SK-N-SH treated with all-trans-retinoic acid at 6 μM for 48 hours (cell line): ENCODE measurements around the gene SYT7.
"Not testable (repeated sequence)": the region's sequence is repeated elsewhere in the genome, so short reads cannot be mapped to it uniquely, and the experiment has no call there.

Source experiments
- ATAC-seq: fragments of 200-7000 bp; cut with Tn5 transposase; 3 replicates; pipeline ENCODE4 v1.9.1; 2020; ENCODE audit warnings: mild to moderate bottlenecking, moderate library complexity
- ARNTL ChIP-seq: fragments of 450-650 bp; formaldehyde crosslinking; IDR thresholded peaks from 2 replicates; pipeline ENCODE4 v1.5.0; 2020; ENCODE audit warnings: low read depth, mild to moderate bottlenecking, moderate library complexity, borderline replicate concordance
- CSDC2 ChIP-seq: fragments of 250-450 bp; sonication (Bioruptor Pico); IDR thresholded peaks from 2 replicates; pipeline ENCODE4 v1.5.0; 2020; ENCODE audit warnings: mild to moderate bottlenecking, moderate library complexity
- ESRRG ChIP-seq: fragments of 250-450 bp; sonication (Bioruptor Pico); IDR thresholded peaks from 2 replicates; pipeline ENCODE4 v1.6.1; 2021; ENCODE audit warnings: mild to moderate bottlenecking
- ISL1 ChIP-seq: fragments of 250-450 bp; sonication (Bioruptor Pico); IDR thresholded peaks from 2 replicates; pipeline ENCODE4 v2.1.2; 2022; ENCODE audit warnings: mild to moderate bottlenecking, moderate library complexity
- OSR1 ChIP-seq: fragments of 250-450 bp; sonication (Bioruptor Pico); IDR thresholded peaks from 2 replicates; pipeline ENCODE4 v1.8.0; 2022; ENCODE audit warnings: moderate library complexity, mild to moderate bottlenecking, inconsistent platforms
- PPARA ChIP-seq: fragments of 250-450 bp; sonication (Bioruptor Pico); IDR thresholded peaks from 2 replicates; pipeline ENCODE4 v1.5.0; 2020; ENCODE audit warnings: mild to moderate bottlenecking, borderline replicate concordance
- SNAI2 ChIP-seq: fragments of 250-450 bp; sonication (Bioruptor Pico); IDR thresholded peaks from 2 replicates; pipeline ENCODE4 v1.5.0; 2020; ENCODE audit warnings: mild to moderate bottlenecking, moderate library complexity
- TCF4 ChIP-seq: fragments of 250-450 bp; sonication (Bioruptor Pico); IDR thresholded peaks from 2 replicates; pipeline ENCODE4 v1.8.0; 2021; ENCODE audit warnings: mild to moderate bottlenecking, moderate library complexity, borderline replicate concordance
- TOX ChIP-seq: fragments of 250-450 bp; sonication (Bioruptor Pico); IDR thresholded peaks from 2 replicates; pipeline ENCODE4 v1.8.0; 2021; ENCODE audit warnings: mild to moderate bottlenecking, moderate library complexity, borderline replicate concordance
- ZC3H10 ChIP-seq: fragments of 250-450 bp; sonication (Bioruptor Pico); IDR thresholded peaks from 2 replicates; pipeline ENCODE4 v1.5.1; 2021; ENCODE audit warnings: mild to moderate bottlenecking, moderate library complexity
- ZFP3 ChIP-seq: fragments of 250-450 bp; sonication (Bioruptor Pico); IDR thresholded peaks from 2 replicates; pipeline ENCODE4 v1.5.0; 2020; ENCODE audit warnings: mild to moderate bottlenecking, moderate library complexity
- ZFP30 ChIP-seq: fragments of 450-650 bp; formaldehyde crosslinking; IDR thresholded peaks from 2 replicates; pipeline ENCODE4 v1.5.0; 2022; ENCODE audit warnings: mild to moderate bottlenecking, moderate library complexity
- ZNF565 ChIP-seq: fragments of 450-650 bp; formaldehyde crosslinking; conservative IDR thresholded peaks from 2 replicates; pipeline ENCODE4 v1.5.0; 2020; ENCODE audit warnings: low read depth, mild to moderate bottlenecking, moderate library complexity
- ZNF70 ChIP-seq: fragments of 450-650 bp; formaldehyde crosslinking; IDR thresholded peaks from 2 replicates; pipeline ENCODE4 v1.5.0; 2020; ENCODE audit warnings: mild to moderate bottlenecking, moderate library complexity
- ZNF8 ChIP-seq: fragments of 450-650 bp; formaldehyde crosslinking; IDR thresholded peaks from 2 replicates; pipeline ENCODE4 v1.5.0; 2020; ENCODE audit warnings: mild to moderate bottlenecking, moderate library complexity
- TF ChIP-seq, protein P1 (sequence below): fragments of 250-450 bp; sonication (Bioruptor Pico); IDR thresholded peaks from 2 replicates; pipeline ENCODE4 v1.8.0; 2020; ENCODE audit warnings: mild to moderate bottlenecking, moderate library complexity, borderline replicate concordance
- TF ChIP-seq, protein P2 (sequence below): fragments of 250-450 bp; sonication (Bioruptor Pico); IDR thresholded peaks from 2 replicates; pipeline ENCODE4 v1.5.1; 2021; ENCODE audit warnings: mild to moderate bottlenecking, moderate library complexity
- TF ChIP-seq, protein P3 (sequence below): fragments of 250-450 bp; sonication (Bioruptor Pico); IDR thresholded peaks from 2 replicates; pipeline ENCODE4 v1.5.0; 2020; ENCODE audit warnings: mild to moderate bottlenecking, moderate library complexity
- TF ChIP-seq, protein P4 (sequence below): fragments of 250-450 bp; sonication (Bioruptor Pico); IDR thresholded peaks from 2 replicates; pipeline ENCODE4 v1.5.1; 2020; ENCODE audit warnings: low read depth, mild to moderate bottlenecking, moderate library complexity

The SYT7 gene

DNA sequence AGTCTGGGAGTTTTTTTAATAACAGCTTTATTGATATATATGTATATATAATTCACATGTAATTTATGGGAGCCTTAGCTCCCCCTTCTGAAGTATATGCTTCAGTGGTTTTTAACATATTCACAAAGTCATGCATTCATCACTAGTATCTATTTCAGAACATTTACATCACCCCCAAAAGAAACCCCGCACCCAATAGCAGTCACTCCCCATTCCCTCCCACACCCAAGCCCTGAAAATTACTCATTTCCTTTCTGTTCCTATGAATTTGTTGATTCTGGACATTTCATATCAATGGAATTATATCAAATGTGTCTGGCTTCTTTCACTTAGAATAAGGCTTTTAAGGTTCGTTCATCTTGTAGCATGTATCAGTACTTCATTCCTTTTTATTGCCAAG lies 35.6 kb upstream of the SYT7 start:
- TF ChIP-seq CSDC2 (CRISPR knock-in tag), result no peak
- no peak for TF ChIP-seq ZNF70 (CRISPR knock-in tag)
- TF ChIP-seq ZFP30 (CRISPR knock-in tag), result no peak
- no peak for TF ChIP-seq ZNF8 (CRISPR knock-in tag)
- TF ChIP-seq, protein P1, sequence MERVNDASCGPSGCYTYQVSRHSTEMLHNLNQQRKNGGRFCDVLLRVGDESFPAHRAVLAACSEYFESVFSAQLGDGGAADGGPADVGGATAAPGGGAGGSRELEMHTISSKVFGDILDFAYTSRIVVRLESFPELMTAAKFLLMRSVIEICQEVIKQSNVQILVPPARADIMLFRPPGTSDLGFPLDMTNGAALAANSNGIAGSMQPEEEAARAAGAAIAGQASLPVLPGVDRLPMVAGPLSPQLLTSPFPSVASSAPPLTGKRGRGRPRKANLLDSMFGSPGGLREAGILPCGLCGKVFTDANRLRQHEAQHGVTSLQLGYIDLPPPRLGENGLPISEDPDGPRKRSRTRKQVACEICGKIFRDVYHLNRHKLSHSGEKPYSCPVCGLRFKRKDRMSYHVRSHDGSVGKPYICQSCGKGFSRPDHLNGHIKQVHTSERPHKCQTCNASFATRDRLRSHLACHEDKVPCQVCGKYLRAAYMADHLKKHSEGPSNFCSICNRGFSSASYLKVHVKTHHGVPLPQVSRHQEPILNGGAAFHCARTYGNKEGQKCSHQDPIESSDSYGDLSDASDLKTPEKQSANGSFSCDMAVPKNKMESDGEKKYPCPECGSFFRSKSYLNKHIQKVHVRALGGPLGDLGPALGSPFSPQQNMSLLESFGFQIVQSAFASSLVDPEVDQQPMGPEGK (CRISPR knock-in tag), result no peak
- no peak for TF ChIP-seq TOX (CRISPR knock-in tag)
- no peak for TF ChIP-seq OSR1 (CRISPR knock-in tag)
- TF ChIP-seq, protein P2, sequence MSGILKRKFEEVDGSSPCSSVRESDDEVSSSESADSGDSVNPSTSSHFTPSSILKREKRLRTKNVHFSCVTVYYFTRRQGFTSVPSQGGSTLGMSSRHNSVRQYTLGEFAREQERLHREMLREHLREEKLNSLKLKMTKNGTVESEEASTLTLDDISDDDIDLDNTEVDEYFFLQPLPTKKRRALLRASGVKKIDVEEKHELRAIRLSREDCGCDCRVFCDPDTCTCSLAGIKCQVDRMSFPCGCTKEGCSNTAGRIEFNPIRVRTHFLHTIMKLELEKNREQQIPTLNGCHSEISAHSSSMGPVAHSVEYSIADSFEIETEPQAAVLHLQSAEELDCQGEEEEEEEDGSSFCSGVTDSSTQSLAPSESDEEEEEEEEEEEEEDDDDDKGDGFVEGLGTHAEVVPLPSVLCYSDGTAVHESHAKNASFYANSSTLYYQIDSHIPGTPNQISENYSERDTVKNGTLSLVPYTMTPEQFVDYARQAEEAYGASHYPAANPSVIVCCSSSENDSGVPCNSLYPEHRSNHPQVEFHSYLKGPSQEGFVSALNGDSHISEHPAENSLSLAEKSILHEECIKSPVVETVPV (CRISPR knock-in tag), result no peak
- no peak for TF ChIP-seq ISL1 (CRISPR knock-in tag)
- TF ChIP-seq ARNTL (CRISPR knock-in tag), result no peak
- TF ChIP-seq ZFP3 (CRISPR knock-in tag), result no peak
- no peak for TF ChIP-seq ZC3H10 (CRISPR knock-in tag)
- no peak for TF ChIP-seq PPARA (CRISPR knock-in tag)
- no peak for ATAC-seq

DNA sequence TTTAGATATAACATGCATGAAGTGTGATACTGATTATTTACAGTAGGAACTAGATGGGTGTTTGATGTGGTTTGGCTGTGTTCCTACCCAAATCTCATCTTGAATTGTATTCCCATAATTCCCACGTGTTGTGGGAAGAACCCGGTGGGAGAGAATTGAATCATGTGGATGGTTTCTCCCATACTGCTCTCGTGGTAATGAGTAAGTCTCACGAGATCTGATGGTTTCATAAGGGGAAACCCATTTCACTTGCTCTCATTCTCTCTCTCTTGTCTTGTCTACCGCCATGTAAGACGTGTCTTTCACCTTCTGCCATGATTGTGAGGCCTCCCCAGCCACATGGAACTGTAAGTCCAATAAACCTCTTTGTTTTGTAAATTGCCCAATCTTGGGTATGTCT lies 33.9 kb upstream of the SYT7 start:
- not testable (repeated sequence) for ATAC-seq

DNA sequence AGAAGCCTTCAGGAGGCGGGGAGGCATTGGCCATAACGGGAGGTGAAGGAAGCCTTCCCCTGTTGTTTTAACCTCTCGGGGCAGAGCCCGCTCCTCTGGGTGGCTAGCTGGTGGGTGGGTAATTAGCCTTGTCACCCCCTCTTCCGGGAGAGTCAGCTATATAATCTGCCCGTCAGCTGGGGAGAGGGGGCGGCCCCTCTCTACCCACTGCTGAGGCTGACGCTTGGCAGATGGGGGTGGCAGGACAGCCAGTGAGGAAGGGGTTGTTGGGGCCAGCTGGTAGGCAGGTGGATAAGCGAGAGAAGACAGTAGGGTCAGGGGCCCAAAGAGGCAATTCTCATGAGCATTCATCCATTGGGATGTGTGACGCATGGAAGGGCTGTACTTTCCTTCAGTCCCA lies 33.0 kb upstream of the SYT7 start:
- no peak for TF ChIP-seq ESRRG (CRISPR knock-in tag)
- TF ChIP-seq, protein P3, sequence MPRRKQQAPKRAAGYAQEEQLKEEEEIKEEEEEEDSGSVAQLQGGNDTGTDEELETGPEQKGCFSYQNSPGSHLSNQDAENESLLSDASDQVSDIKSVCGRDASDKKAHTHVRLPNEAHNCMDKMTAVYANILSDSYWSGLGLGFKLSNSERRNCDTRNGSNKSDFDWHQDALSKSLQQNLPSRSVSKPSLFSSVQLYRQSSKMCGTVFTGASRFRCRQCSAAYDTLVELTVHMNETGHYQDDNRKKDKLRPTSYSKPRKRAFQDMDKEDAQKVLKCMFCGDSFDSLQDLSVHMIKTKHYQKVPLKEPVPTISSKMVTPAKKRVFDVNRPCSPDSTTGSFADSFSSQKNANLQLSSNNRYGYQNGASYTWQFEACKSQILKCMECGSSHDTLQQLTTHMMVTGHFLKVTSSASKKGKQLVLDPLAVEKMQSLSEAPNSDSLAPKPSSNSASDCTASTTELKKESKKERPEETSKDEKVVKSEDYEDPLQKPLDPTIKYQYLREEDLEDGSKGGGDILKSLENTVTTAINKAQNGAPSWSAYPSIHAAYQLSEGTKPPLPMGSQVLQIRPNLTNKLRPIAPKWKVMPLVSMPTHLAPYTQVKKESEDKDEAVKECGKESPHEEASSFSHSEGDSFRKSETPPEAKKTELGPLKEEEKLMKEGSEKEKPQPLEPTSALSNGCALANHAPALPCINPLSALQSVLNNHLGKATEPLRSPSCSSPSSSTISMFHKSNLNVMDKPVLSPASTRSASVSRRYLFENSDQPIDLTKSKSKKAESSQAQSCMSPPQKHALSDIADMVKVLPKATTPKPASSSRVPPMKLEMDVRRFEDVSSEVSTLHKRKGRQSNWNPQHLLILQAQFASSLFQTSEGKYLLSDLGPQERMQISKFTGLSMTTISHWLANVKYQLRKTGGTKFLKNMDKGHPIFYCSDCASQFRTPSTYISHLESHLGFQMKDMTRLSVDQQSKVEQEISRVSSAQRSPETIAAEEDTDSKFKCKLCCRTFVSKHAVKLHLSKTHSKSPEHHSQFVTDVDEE (CRISPR knock-in tag), result no peak
- TF ChIP-seq, protein P4, sequence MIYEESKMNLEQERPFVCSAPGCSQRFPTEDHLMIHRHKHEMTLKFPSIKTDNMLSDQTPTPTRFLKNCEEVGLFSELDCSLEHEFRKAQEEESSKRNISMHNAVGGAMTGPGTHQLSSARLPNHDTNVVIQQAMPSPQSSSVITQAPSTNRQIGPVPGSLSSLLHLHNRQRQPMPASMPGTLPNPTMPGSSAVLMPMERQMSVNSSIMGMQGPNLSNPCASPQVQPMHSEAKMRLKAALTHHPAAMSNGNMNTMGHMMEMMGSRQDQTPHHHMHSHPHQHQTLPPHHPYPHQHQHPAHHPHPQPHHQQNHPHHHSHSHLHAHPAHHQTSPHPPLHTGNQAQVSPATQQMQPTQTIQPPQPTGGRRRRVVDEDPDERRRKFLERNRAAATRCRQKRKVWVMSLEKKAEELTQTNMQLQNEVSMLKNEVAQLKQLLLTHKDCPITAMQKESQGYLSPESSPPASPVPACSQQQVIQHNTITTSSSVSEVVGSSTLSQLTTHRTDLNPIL (CRISPR knock-in tag), result no peak
- no peak for ATAC-seq

DNA sequence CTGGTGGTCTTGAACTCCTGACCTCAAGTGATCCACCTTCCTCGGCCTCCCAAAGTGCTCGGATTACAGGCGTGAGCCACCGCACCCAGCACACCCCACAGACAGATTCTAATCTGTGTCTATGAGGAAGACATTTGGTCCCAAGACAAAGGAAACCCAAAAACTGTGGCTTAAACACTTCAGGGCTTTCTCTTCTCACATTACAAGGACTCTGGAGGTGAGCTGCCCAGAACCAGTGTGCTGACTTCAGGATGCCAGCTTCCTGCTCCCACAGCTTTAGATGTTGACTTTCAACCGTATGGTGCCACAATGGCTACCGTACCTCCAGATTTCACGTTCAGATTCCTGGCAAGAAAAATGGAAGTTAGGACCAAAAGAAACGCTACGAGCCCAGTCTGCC lies 32.2 kb upstream of the SYT7 start:
- ATAC-seq, result no peak
- no peak for TF ChIP-seq TCF4
- TF ChIP-seq PPARA (CRISPR knock-in tag), result no peak
- no peak for TF ChIP-seq ZNF565 (CRISPR knock-in tag)
- TF ChIP-seq ZNF70 (CRISPR knock-in tag), result no peak
- no peak for TF ChIP-seq ZNF8 (CRISPR knock-in tag)
- no peak for TF ChIP-seq ESRRG (CRISPR knock-in tag)
- no peak for TF ChIP-seq CSDC2 (CRISPR knock-in tag)
- no peak for TF ChIP-seq ZC3H10 (CRISPR knock-in tag)
- TF ChIP-seq, protein P4 (CRISPR knock-in tag), result no peak
- TF ChIP-seq SNAI2, result no peak
